Measurements from ENCODE around the gene CLMN. TPM values are rescaled to one million over a fixed set of nuclear protein-coding genes. Genes with fewer than 3 reads are reported as not detected.

CLMN gene
- total and polyA plus RNA-seq, 10 of the 15 experiments (the other 5 are each of a cell fraction or from before 2014, with no cell fraction given), result 7.8 to 49.3 (median 18.5) TPM

- CTCF ChIA-PET, result interaction anchor here (0.8 to 1.5 kb wide), 2 partner anchors 10 to 199 kb away, joined by 3 read pairs; no protein-coding TSS in a partner anchor
- WGBS (ENCODE audit: insufficient coverage, insufficient replicate concordance, low lambda C conversion rate, missing lambda C conversion rate), result 59% methylated on average over 7 of the region's 7 CpGs
- Histone ChIP-seq H3K9me3 (replicated peaks; ENCODE audit: control insufficient read depth, insufficient read depth, low read length) (no peaks in the 10 kb centered on the region), H4K20me1 (ENCODE audit: control insufficient read depth, insufficient read depth) (no peaks in the 10 kb centered on the region), H3K4me1 (ENCODE audit: control insufficient read depth, insufficient read depth, low read length) (peaks cover 5% of the 10 kb centered on the region), H3K79me2 (ENCODE audit: control insufficient read depth, insufficient read depth, low read length) (no peaks in the 10 kb centered on the region), H3K9ac (ENCODE audit: control insufficient read depth, insufficient read depth, low read length) (no peak overlapping the region), H3K27me3 (replicated peaks in 1 of 2; ENCODE audit: control insufficient read depth in 2 of 2, insufficient read depth in 2 of 2, low read length in 1 of 2) (no peaks in the 10 kb centered on the region), H3K27ac (ENCODE audit: control insufficient read depth, insufficient read depth) (no peak overlapping the region), H2AFZ (ENCODE audit: control insufficient read depth, low read depth, low read length) (no peak overlapping the region), H3K36me3 (ENCODE audit: control insufficient read depth in 2 of 2, insufficient read depth in 2 of 2, low read length in 1 of 2) (no peaks in the 10 kb centered on the region), H3K4me3 (no peak overlapping the region), H3K4me2 (ENCODE audit: control insufficient read depth, insufficient read depth) (no peak overlapping the region)
- ATAC-seq (no peak), DNase-seq (ENCODE audit: low read depth, low spot score) (no peak), FAIRE-seq (no peak)
- no TSS peak for BruUV-seq (replicated peaks)
- POLR2A ChIA-PET, result no interaction called here
- RAD21 ChIA-PET (ENCODE audit: unreplicated experiment), result no interaction called here
- intact Hi-C loops (cut with micrococcal nuclease; ENCODE audit: unreplicated experiment), result no loop called here
- SMC1A ChIA-PET (ENCODE audit: uncharacterized antibody, unreplicated experiment), result interaction anchor here (1.0 to 1.1 kb wide), 2 partner anchors 11 to 42 kb away, joined by 3 read pairs; no protein-coding TSS in a partner anchor
- in situ Hi-C loops (cut with MboI), result no loop called here
- TF ChIP-seq BHLHE40 (IDR thresholded peaks at IDR 0.05; ENCODE audit: borderline replicate concordance in 1 of 2, low read depth in 2 of 2, low read length in 1 of 2), result no peak
- no peak for TF ChIP-seq KDM1A (IDR thresholded peaks at IDR 0.05; ENCODE audit: borderline replicate concordance)
- no peak for TF ChIP-seq PRDM15 (CRISPR knock-in tag; IDR thresholded peaks at IDR 0.05)
- TF ChIP-seq RAD51 (IDR thresholded peaks at IDR 0.05), result no peak
- no peak for TF ChIP-seq E2F8 (IDR thresholded peaks at IDR 0.05; ENCODE audit: low read depth, partially characterized antibody)
- TF ChIP-seq E4F1 (IDR thresholded peaks at IDR 0.05; ENCODE audit: borderline replicate concordance, partially characterized antibody), result no peak
- no peak for TF ChIP-seq KLF5 (IDR thresholded peaks at IDR 0.05; ENCODE audit: partially characterized antibody)
- no peak for TF ChIP-seq SKIL (IDR thresholded peaks at IDR 0.05; ENCODE audit: low read depth, poor library complexity, severe bottlenecking)
- no peak for TF ChIP-seq NR2C1 (IDR thresholded peaks at IDR 0.05)
- no peak for TF ChIP-seq IRF5 (IDR thresholded peaks at IDR 0.05; ENCODE audit: borderline replicate concordance)
- TF ChIP-seq RUNX3 (IDR thresholded peaks at IDR 0.05; ENCODE audit: low read length), result no peak
These were observed 91.5 kb downstream of the CLMN start for GRCh38 chr14:95228240-95228639.

Data from GM12878 (cell line).